HG03045 (cell line): ENCODE results near the gene INO80C.
"Not testable (repeated sequence)": the region's sequence is repeated elsewhere in the genome, so short reads cannot be mapped to it uniquely, and the experiment has no call there.

Experiments
- ATAC-seq: cut with Tn5 transposase; IDR thresholded peaks from one replicate; pipeline ENCODE4 v1.9.1; 2021; ENCODE audit warnings: mild to moderate bottlenecking, moderate library complexity; ENCODE audit not compliant: unreplicated experiment

The INO80C gene

GRCh38 chr18:35489913-35490490 is 7.8 kb downstream of the INO80C start:
- no peak for ATAC-seq

GRCh38 chr18:35489281-35489680 is 8.5 kb downstream of the INO80C start:
- not testable (repeated sequence) for ATAC-seq

- not testable (repeated sequence) for ATAC-seq
Measured at GRCh38 chr18:35488396-35488795, 9.4 kb downstream of the INO80C start.

- ATAC-seq = not testable (repeated sequence)
Measured at GRCh38 chr18:35487525-35487924, 10.2 kb downstream of the INO80C start.

- ATAC-seq = no peak
Measured at GRCh38 chr18:35485852-35486251, 11.9 kb downstream of the INO80C start.

GRCh38 chr18:35484034-35484433 is 13.7 kb downstream of the INO80C start:
- ATAC-seq = peak; percentile 63

GRCh38 chr18:35481960-35482366 is 15.8 kb downstream of the INO80C start:
- no peak for ATAC-seq

GRCh38 chr18:35479911-35480586 is 17.7 kb downstream of the INO80C start:
- no peak for ATAC-seq

- no peak for ATAC-seq
Measured at GRCh38 chr18:35478520-35479435, 19.0 kb downstream of the INO80C start.

- no peak for ATAC-seq
Measured at GRCh38 chr18:35477974-35478373, 19.8 kb downstream of the INO80C start.

GRCh38 chr18:35477497-35477896 is 20.3 kb downstream of the INO80C start:
- no peak for ATAC-seq

- no peak for ATAC-seq
Measured at GRCh38 chr18:35474884-35475283, 22.9 kb downstream of the INO80C start.

GRCh38 chr18:35473562-35473961 is 24.2 kb downstream of the INO80C start:
- ATAC-seq = no peak

- ATAC-seq = no peak
Measured at GRCh38 chr18:35470435-35470834, 27.3 kb downstream of the INO80C start.

GRCh38 chr18:35469725-35470124 is 28.0 kb downstream of the INO80C start:
- no peak for ATAC-seq

GRCh38 chr18:35468711-35469110 is 29.0 kb downstream of the INO80C start:
- ATAC-seq = no peak

GRCh38 chr18:35467624-35468016 is 30.1 kb downstream of the INO80C start:
- peak; percentile 74 for ATAC-seq

GRCh38 chr18:35466815-35467623 is 30.7 kb downstream of the INO80C start:
- ATAC-seq = no peak

- no peak for ATAC-seq
Measured at GRCh38 chr18:35466334-35466733, 31.4 kb downstream of the INO80C start.

GRCh38 chr18:35465329-35465728 is 32.4 kb downstream of the INO80C start:
- ATAC-seq = no peak

- no peak for ATAC-seq
Measured at GRCh38 chr18:35464831-35465279, 32.9 kb downstream of the INO80C start.
